ENCODE data around the gene CRIP1. TPM values are rescaled to one million over a fixed set of nuclear protein-coding genes. Genes with fewer than 3 reads are reported as not detected.

CRIP1 gene
- total RNA-seq, 2 experiments from 2014 or later: 93.9 to 95.7 TPM

GRCh38 chr14:105467249-105467941, 19.3 kb upstream of the CRIP1 start:
- intact Hi-C loops (cut with micrococcal nuclease): no loop called here
- DNase-seq: no peak
- POLR2A ChIA-PET: no interaction called here
- no peaks in the 10 kb centered on the region for H3K9me3 Mint-ChIP-seq
- no peaks in the 10 kb centered on the region for H3K4me1 Mint-ChIP-seq (ENCODE audit: low read depth)
- TF ChIP-seq, protein P1, sequence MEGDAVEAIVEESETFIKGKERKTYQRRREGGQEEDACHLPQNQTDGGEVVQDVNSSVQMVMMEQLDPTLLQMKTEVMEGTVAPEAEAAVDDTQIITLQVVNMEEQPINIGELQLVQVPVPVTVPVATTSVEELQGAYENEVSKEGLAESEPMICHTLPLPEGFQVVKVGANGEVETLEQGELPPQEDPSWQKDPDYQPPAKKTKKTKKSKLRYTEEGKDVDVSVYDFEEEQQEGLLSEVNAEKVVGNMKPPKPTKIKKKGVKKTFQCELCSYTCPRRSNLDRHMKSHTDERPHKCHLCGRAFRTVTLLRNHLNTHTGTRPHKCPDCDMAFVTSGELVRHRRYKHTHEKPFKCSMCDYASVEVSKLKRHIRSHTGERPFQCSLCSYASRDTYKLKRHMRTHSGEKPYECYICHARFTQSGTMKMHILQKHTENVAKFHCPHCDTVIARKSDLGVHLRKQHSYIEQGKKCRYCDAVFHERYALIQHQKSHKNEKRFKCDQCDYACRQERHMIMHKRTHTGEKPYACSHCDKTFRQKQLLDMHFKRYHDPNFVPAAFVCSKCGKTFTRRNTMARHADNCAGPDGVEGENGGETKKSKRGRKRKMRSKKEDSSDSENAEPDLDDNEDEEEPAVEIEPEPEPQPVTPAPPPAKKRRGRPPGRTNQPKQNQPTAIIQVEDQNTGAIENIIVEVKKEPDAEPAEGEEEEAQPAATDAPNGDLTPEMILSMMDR (IDR thresholded peaks at IDR 0.05): no peak
- H3K4me3 Mint-ChIP-seq: no peak overlapping the region
- H3K27ac Mint-ChIP-seq: no peak overlapping the region
- no peaks in the 10 kb centered on the region for H3K27me3 Mint-ChIP-seq
- no peak for ATAC-seq
- peaks cover 2% of the 10 kb centered on the region for H3K36me3 Mint-ChIP-seq (ENCODE audit: low read depth)
- CTCF ChIA-PET: interaction anchor here (2.0 kb wide), 1 partner anchor 14 kb away, joined by 8 read pairs; no protein-coding TSS in a partner anchor

GRCh38 chr14:105467942-105468471, 18.7 kb upstream of the CRIP1 start:
- Mint-ChIP-seq H3K36me3 (ENCODE audit: low read depth) (peaks cover 2% of the 10 kb centered on the region), H3K27me3 (no peaks in the 10 kb centered on the region), H3K9me3 (no peaks in the 10 kb centered on the region), H3K4me3 (no peak overlapping the region), H3K27ac (no peak overlapping the region), H3K4me1 (ENCODE audit: low read depth) (no peaks in the 10 kb centered on the region)
- ATAC-seq: no peak
- ChIA-PET CTCF (interaction anchor here (2.0 kb wide), 1 partner anchor 13 kb away, joined by 8 read pairs; no protein-coding TSS in a partner anchor), POLR2A (interaction anchor here (1.3 kb wide), 1 partner anchor 21 kb away, joined by 3 read pairs; no protein-coding TSS in a partner anchor)
- no peak for DNase-seq
- intact Hi-C loops (cut with micrococcal nuclease): no loop called here
- TF ChIP-seq, protein P1 (IDR thresholded peaks at IDR 0.05): no peak

DNA sequence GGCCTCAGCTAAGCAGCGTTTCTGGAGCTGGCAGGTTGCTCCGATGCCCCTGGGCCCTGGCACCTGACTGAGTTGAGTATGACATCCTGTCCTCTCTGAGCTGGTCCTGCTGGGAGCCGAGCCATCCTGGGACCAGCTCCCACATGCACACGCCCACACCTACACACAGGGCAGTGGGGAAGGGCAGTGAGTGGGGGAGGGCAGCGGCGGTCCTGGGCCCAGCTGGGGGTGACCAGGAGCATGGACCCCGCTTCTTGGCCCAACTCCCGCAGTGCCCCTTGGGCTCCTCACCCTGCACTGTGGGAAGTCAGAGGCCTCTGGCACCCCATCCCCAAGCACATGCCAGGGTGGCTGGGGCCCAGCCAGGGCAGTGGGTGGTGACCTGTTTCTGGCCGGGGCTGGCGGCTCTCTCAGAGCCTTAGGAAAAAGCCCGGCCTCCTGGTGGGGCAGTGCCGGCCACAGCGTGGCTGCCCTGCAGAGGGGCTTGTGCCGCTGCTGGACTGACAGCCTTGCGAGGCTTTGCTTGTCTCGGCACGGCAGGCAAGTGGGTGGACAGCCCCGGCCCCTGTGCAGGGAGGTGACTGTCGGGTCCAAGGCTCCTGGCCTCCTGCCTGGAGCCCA, 18.0 kb upstream of the CRIP1 start:
- ChIA-PET CTCF (interaction anchor here (1.5 to 2.0 kb wide), 2 partner anchors 12 to 22 kb away, joined by 3 to 8 read pairs; no protein-coding TSS in a partner anchor), POLR2A (interaction anchor here (1.3 kb wide), 1 partner anchor 20 kb away, joined by 3 read pairs; no protein-coding TSS in a partner anchor)
- H3K27ac Mint-ChIP-seq: no peak overlapping the region
- TF ChIP-seq, protein P1 (IDR thresholded peaks at IDR 0.05): no peak
- no peak overlapping the region for H3K4me3 Mint-ChIP-seq
- H3K27me3 Mint-ChIP-seq: no peaks in the 10 kb centered on the region
- H3K9me3 Mint-ChIP-seq: no peaks in the 10 kb centered on the region
- H3K4me1 Mint-ChIP-seq (ENCODE audit: low read depth): peaks cover 2% of the 10 kb centered on the region
- ATAC-seq (no peak), DNase-seq (no peak)
- intact Hi-C loops (cut with micrococcal nuclease): no loop called here
- H3K36me3 Mint-ChIP-seq (ENCODE audit: low read depth): peaks cover 1% of the 10 kb centered on the region

GRCh38 chr14:105469456-105470349, 17.0 kb upstream of the CRIP1 start:
- ChIA-PET POLR2A (no interaction called here), CTCF (interaction anchor here (0.7 to 1.5 kb wide), 2 partner anchors 11 to 21 kb away, joined by 3 read pairs; no protein-coding TSS in a partner anchor)
- H3K36me3 Mint-ChIP-seq (ENCODE audit: low read depth): no peaks in the 10 kb centered on the region
- H3K27ac Mint-ChIP-seq: no peak overlapping the region
- no peak overlapping the region for H3K4me3 Mint-ChIP-seq
- TF ChIP-seq, protein P1 (IDR thresholded peaks at IDR 0.05): no peak
- H3K9me3 Mint-ChIP-seq: no peaks in the 10 kb centered on the region
- DNase-seq (no peak), ATAC-seq (no peak)
- H3K27me3 Mint-ChIP-seq: no peaks in the 10 kb centered on the region
- intact Hi-C loops (cut with micrococcal nuclease): no loop called here
- H3K4me1 Mint-ChIP-seq (ENCODE audit: low read depth): peaks cover 2% of the 10 kb centered on the region
